ENCODE results near the gene ZSCAN30. TPM values are rescaled to one million over a fixed set of nuclear protein-coding genes. Genes with fewer than 3 reads are reported as not detected.

The ZSCAN30 gene
- total RNA-seq, result 12.3 and 20.3 TPM in 2 replicates

- DNase-seq (ENCODE audit: extremely low read depth, low read depth, low spot score), result peak; percentile 64
Observed at GRCh38 chr18:35290094-35290735, at the start of gene ZSCAN30. Gene ZSCAN30, minus strand, starts transcription at chr18:35290229. Its CDS starts 25,877 bp downstream, at chr18:35264352.

DNA sequence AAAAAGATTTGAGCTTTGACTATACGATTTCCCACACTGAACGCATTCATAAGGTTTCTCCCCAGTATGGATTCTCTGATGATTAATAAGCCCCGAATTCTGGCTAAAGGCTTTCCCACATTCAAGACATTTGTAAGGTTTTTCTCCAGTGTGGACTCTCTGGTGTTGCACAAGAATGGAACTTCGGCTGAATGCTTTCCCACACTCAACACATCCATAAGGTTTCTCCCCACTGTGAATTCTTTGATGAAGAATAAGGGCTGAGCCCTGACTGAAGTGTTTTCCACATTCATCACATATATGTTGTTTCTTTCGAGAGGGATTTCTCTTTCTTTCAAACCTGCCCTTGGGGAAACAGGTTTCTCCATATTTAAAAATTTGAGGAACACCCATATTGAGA, 47.3 kb upstream of the ZSCAN30 start:
- DNase-seq (ENCODE audit: extremely low read depth, low read depth, low spot score), result no peak

DNA sequence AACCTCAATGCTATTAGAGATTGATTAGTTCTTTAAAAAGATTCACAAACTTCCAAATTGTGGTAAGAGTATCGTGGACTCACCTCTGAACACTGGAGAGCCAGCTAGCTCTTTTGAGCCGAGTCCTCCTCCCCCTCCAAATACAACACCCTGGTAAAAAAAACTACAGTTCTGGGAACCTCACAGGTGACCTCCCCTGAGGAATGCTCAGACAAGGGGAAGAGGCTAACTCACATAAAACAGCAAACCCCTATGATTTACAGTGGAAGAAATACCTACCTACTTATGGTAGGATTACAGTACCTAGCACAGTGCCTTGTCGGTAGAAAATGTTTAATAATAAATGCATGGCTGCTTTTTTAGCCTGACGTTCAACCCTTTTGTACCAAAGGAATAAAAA, 45.8 kb upstream of the ZSCAN30 start:
- DNase-seq (ENCODE audit: extremely low read depth, low read depth, low spot score), result no peak

GRCh38 chr18:35334821-35335220, 44.8 kb upstream of the ZSCAN30 start:
- DNase-seq (ENCODE audit: extremely low read depth, low read depth, low spot score), result no peak

- DNase-seq (ENCODE audit: extremely low read depth, low read depth, low spot score), result no peak
Observed at GRCh38 chr18:35334212-35334611, 44.2 kb upstream of the ZSCAN30 start.

GRCh38 chr18:35331367-35332087, 41.5 kb upstream of the ZSCAN30 start:
- DNase-seq (ENCODE audit: extremely low read depth, low read depth, low spot score), result peak; percentile 29

DNA sequence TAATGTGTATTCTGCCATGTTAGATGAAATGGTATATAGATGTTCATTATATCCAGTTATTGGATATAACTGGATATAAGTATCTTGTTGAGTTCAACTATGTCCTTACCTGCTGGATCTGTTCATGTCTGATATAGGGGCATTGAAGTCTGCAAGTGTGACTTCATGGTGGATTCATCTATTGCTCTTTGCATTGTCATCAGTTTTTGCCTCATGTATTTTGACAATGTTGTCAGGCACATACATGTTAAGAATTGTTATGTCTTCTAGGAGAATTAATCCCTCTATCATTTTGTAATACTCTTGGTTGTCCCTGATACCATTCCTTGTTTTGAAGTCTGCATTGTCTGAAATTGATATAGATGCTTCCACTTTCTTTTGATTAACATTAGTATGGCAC, 38.8 kb upstream of the ZSCAN30 start:
- no peak for DNase-seq (ENCODE audit: extremely low read depth, low read depth, low spot score)

DNA sequence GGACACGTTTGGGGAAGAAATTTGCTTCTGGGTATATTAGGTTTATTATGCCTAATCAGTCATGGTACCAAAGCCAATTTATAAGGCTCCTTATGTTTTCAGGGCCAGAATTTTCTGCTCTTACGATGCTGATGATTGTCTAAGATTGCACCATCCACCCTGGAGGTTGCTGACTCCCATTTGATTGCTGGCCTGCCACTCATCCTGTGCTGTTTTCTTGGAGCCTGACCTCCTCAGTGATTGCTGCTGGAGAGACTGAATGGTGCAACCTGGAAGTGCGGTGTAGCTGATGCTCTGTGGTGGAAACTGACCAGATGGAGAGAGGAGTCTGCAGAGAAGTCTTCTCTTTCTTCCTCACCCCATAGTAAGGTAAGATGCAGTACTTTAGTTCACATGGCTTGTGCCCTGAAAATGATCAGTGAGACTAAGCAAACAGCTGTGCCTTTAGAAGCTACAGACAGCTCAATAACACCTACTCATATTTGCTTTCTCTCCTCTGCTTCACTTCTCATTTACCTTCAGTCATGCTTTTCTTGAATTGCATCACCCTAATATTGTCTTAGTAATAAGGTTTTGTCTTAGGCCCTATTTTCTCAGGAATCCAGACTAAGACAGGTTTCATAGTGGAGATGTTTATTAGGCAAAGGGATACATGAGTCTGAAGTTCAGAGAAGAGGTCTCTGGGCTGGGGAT, 36.8 kb upstream of the ZSCAN30 start:
- DNase-seq (ENCODE audit: extremely low read depth, low read depth, low spot score), result no peak

- no peak for DNase-seq (ENCODE audit: extremely low read depth, low read depth, low spot score)
Observed at GRCh38 chr18:35324926-35325655, 35.1 kb upstream of the ZSCAN30 start.

DNA sequence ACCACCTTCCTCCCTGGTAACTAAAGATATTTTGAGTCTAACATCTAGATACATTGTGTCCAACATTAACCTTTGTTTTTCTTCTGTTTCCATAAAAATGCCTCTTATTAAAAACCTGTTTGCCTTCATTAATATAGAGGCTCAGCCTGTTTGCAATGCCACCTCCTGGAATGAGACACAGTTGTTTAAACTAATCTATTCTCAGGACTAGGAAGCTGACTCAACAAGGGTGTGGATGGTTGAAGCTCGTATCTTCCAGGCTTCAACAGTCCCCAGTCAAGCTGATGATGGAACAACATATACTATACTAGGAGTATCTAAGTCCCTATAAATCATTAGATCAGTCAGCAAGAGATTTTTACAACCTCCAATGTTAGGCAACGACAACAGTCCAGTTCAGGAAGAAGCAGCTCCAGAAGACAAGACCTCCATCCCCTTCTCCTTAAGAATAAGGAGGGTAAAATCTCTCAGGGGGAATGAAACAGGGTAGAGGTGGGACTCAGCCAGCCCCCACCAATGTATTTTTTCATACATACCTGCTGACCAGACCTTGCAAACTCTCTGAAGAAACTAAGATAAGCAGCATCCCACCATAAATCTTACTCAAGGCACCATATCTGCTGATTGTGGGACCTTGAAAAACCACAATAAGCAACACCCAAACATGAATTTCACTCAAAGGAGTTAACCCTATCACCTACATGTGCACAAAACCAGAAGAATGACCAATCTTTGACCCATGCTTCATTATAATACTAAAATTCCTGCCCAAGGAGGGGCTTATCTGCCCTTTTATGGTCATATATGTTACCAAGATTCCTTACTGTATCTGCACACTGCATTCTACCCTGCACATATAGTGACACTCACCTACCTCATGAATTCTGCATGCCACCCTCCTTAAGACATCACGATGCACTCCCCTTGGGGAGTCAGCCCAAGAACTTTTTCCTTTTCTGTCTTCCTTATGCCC, 32.7 kb upstream of the ZSCAN30 start:
- no peak for DNase-seq (ENCODE audit: extremely low read depth, low read depth, low spot score)

GRCh38 chr18:35311496-35311895, 21.5 kb upstream of the ZSCAN30 start:
- DNase-seq (ENCODE audit: extremely low read depth, low read depth, low spot score), result no peak

DNA sequence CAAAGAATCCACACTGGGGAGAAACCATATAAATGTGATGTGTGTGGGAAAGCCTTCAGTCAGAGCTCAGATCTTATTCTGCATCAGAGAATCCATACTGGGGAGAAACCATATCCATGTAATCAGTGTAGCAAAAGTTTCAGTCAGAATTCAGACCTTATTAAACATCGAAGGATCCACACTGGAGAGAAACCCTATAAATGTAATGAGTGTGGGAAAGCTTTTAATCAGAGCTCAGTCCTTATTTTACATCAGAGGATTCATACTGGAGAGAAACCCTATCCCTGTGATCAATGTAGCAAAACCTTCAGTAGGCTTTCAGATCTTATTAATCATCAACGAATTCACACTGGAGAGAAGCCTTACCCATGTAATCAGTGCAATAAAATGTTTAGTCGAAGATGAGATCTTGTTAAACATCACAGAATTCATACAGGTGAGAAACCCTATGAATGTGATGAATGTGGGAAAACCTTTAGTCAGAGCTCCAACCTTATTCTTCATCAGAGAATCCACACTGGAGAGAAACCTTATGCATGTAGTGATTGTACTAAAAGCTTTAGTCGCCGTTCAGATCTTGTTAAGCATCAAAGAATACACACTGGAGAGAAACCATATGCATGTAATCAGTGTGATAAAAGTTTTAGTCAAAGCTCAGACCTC, 16.7 kb upstream of the ZSCAN30 start:
- no peak for DNase-seq (ENCODE audit: extremely low read depth, low read depth, low spot score)

DNA sequence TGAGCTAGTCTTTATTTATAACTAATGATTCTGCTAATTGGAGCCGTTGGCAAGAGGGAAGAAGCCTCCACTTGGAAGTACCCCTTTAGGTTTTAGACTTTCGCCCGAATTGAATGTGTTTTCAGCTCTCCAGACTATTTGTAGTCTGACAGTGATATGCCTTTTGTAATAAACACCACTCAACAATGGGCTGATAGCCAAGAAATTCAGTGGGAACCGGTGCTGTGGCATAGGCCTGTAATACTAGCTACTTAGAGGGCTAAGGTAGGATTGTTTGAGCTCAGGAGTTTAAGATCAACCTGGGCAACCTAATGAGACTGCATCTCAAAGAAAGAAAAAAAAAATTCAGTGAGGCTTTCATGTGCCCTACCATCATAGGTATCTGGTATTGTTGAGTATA, 13.6 kb upstream of the ZSCAN30 start:
- no peak for DNase-seq (ENCODE audit: extremely low read depth, low read depth, low spot score)

- no peak for DNase-seq (ENCODE audit: extremely low read depth, low read depth, low spot score)
Observed at GRCh38 chr18:35296060-35296459, 6.0 kb upstream of the ZSCAN30 start.

- DNase-seq (ENCODE audit: extremely low read depth, low read depth, low spot score), result no peak
Observed at GRCh38 chr18:35291166-35291565, 1.1 kb upstream of the ZSCAN30 start.

GRCh38 chr18:35289727-35290093, 319 bp downstream of the ZSCAN30 start:
- no peak for DNase-seq (ENCODE audit: extremely low read depth, low read depth, low spot score)

DNA sequence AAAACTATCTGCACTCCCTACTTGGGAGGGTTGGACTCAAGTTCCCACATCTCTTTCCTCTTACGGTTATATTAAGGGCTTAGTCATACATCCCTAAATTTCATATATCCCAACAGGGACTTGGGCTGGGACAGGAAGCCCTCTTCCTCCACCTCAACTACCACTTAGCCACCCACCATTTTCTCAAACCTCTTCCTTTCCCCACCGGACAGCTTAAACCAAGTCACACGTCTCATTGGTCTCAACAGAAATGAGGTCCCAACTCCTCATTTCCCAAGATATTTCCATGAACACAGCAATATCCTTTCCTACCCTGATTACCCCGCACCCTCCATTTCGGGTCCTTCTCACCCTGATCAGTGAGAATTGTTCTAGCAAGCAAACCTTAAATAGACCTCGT, 736 bp downstream of the ZSCAN30 start:
- no peak for DNase-seq (ENCODE audit: extremely low read depth, low read depth, low spot score)

DNA sequence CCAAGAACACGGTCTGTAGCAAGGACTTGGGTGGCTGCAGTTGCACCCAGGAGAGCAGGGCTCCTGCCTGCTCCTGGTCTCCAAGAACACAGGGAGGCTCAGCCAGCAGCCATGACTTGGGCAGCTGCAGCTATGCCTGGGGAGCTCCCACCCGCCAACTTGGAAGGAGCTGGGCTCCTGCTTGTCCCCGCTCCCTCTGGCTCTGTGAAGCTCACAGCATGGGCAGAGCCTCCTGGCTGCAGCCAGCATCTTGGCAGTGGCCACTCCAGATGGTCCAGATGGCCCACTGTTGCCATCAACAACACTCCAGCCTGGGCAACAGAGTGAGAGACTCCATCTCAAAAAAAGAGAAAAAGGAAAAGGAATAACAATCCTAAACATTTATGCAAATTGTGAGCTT, 5.2 kb downstream of the ZSCAN30 start:
- DNase-seq (ENCODE audit: extremely low read depth, low read depth, low spot score), result no peak

GRCh38 chr18:35283923-35284794, 5.9 kb downstream of the ZSCAN30 start:
- no peak for DNase-seq (ENCODE audit: extremely low read depth, low read depth, low spot score)

Data from glomerular endothelial cell (primary cell).